Measurements from ENCODE around the gene TNIK. TPM values are rescaled to one million over a fixed set of nuclear protein-coding genes. Genes with fewer than 3 reads are reported as not detected.

Gene TNIK
- total and polyA plus RNA-seq, 2 of the 4 experiments (the other 2 are of a cell fraction), result 3.4 to 6.3 TPM

GRCh38 chr3:171295484-171296373 is 164.5 kb downstream of the TNIK start:
- Histone ChIP-seq H3K23ac (ENCODE audit: low read depth, low read length) (no peak overlapping the region), H3K4ac (ENCODE audit: low read depth, low read length) (no peak overlapping the region), H2AK9ac (replicated peaks; ENCODE audit: low read depth, low read length, poor library complexity) (no peak overlapping the region), H2BK20ac (ENCODE audit: low read depth, low read length) (no peak overlapping the region), H4K5ac (ENCODE audit: low read depth, low read length) (no peak overlapping the region), H3K27me3 (ENCODE audit: control insufficient read depth, insufficient read depth, low read length) (peaks cover 3% of the 10 kb centered on the region; the same call in 1 of the 2 replicates), H2BK15ac (ENCODE audit: low read depth, low read length) (no peak overlapping the region), H4K91ac (ENCODE audit: insufficient read depth, low read depth, low read length) (no peak overlapping the region), H3K36me3 (ENCODE audit: control insufficient read depth, insufficient read depth, low read length) (no peaks in the 10 kb centered on the region), H2BK120ac (ENCODE audit: low read depth, low read length) (no peak overlapping the region), H3K56ac (ENCODE audit: extremely low read depth, insufficient read depth, low read length) (no peak overlapping the region), H3K4me3 (ENCODE audit: insufficient read depth, low read depth, low read length) (no peak overlapping the region), H3K4me2 (ENCODE audit: low read depth, low read length) (no peak overlapping the region), H4K8ac (ENCODE audit: low read depth in 2 of 2, low read length in 2 of 2) (no peak overlapping the region), H2BK5ac (ENCODE audit: low read depth, low read length, poor library complexity, severe bottlenecking) (no peak overlapping the region), H3K4me1 (ENCODE audit: control insufficient read depth, insufficient read depth, low read length) (no peaks in the 10 kb centered on the region; the same call in 1 of the 2 replicates), H2AFZ (replicated peaks; ENCODE audit: low read length, poor library complexity) (no peak overlapping the region), H3K9me1 (ENCODE audit: insufficient read depth, low read length) (no peaks in the 10 kb centered on the region), H3K27ac (ENCODE audit: insufficient read depth, low read length) (no peak overlapping the region), H4K20me1 (ENCODE audit: insufficient read depth, low read length) (no peaks in the 10 kb centered on the region), H3K79me1 (ENCODE audit: low read depth in 1 of 2, low read length in 2 of 2) (no peaks in the 10 kb centered on the region; a peak in 1 of 4 replicates), H2AK5ac (ENCODE audit: low read depth, low read length) (no peak overlapping the region), H3K9ac (ENCODE audit: low read depth, low read length) (no peak overlapping the region), H3K9me3 (ENCODE audit: control insufficient read depth, insufficient read depth, low read length) (no peaks in the 10 kb centered on the region), H3K18ac (ENCODE audit: low read depth, low read length) (no peak overlapping the region), H3K14ac (replicated peaks; ENCODE audit: low read depth, low read length) (no peak overlapping the region; the same call in 1 of the 2 replicates)
- in situ Hi-C loops (cut with MboI; ENCODE audit: low sequenced_read_pairs) (no loop called here), dilution Hi-C loops (cut with HindIII; ENCODE audit: low sequenced_read_pairs, unreplicated experiment) (no loop called here), intact Hi-C loops (cut with micrococcal nuclease) (no loop called here)
- WGBS, 2 experiments (ENCODE audit: extremely low coverage in 2 of 2, insufficient read length in 1 of 2), result no CpG with 5 or more reads among the region's 5 CpGs
- CTCF ChIA-PET, result interaction anchor here (0.6 kb wide), 1 partner anchor 231 kb away, joined by 3 read pairs; no protein-coding TSS in a partner anchor
- BruUV-seq (replicated peaks), result no TSS peak
- POLR2A ChIA-PET (ENCODE audit: unreplicated experiment), result no interaction called here
- DNase-seq, result no peak
- ATAC-seq (ENCODE audit: low read depth), result no peak; the same call in 1 of the 2 replicates
- no peak for TF ChIP-seq MXI1 (IDR thresholded peaks at IDR 0.05; ENCODE audit: borderline replicate concordance, low read depth, low read length)
- TF ChIP-seq NFE2L2 (IDR thresholded peaks at IDR 0.05; ENCODE audit: low read depth, low read length), result no peak
- no peak for TF ChIP-seq FOS (IDR thresholded peaks at IDR 0.05; ENCODE audit: low read depth, low read length)
- no peak for TF ChIP-seq MAZ (IDR thresholded peaks at IDR 0.05; ENCODE audit: borderline replicate concordance, low read depth, low read length)
- no peak for TF ChIP-seq SMC3 (IDR thresholded peaks at IDR 0.05; ENCODE audit: low read depth, low read length)

All from IMR-90 (cell line).